Upper lobe of left lung (tissue), 6 donors: ENCODE measurements around the gene SLFN5. TPM values are rescaled to one million over a fixed set of nuclear protein-coding genes. Genes with fewer than 3 reads are reported as not detected.
"Not testable (repeated sequence)": the region's sequence is repeated elsewhere in the genome, so short reads cannot be mapped to it uniquely, and the experiment has no call there.

Experiments
- ATAC-seq, 2 donors: fragments of 200-7000 bp; cut with Tn5 transposase; one replicate each; pipeline ENCODE4 v1.9.1; 2022; ENCODE audit warnings: mild to moderate bottlenecking in 2 of 2, moderate library complexity in 2 of 2; ENCODE audit not compliant: low FRiP score in 2 of 2
- DNase-seq, 2 donors: peaks; one replicate each; pipeline ENCODE4 v3.0.0-alpha.2; 2019 to 2020
- H3K27ac ChIP-seq, 4 donors: fragments of 200-600 bp; sonication (generic); one replicate each; pipeline ENCODE4 v1.5.1; 2016 to 2019
- H3K27me3 ChIP-seq, 4 donors: fragments of 200-600 bp; sonication (generic); one replicate each; pipeline ENCODE4 v1.5.1; 2017 to 2019
- H3K36me3 ChIP-seq, 4 donors: fragments of 200-600 bp; sonication (generic); one replicate each; pipeline ENCODE4 v1.5.1; 2016 to 2019
- H3K4me1 ChIP-seq, 4 donors: fragments of 200-600 bp; sonication (generic); one replicate each; pipeline ENCODE4 v1.5.1; 2018 to 2019
- H3K4me3 ChIP-seq, 4 donors: fragments of 200-600 bp; sonication (generic); one replicate each; pipeline ENCODE4 v1.5.1; 2017 to 2019; ENCODE audit warnings: mild to moderate bottlenecking in 2 of 4, moderate library complexity in 1 of 4
- H3K9me3 ChIP-seq, 4 donors: fragments of 200-600 bp; sonication (generic); one replicate each; pipeline ENCODE4 v1.5.1; 2018 to 2019
- CTCF ChIP-seq, 6 experiments: fragments of 450-650 bp in 4 of 6; fragments of 200-600 bp in 2 of 6; sonication (generic) in 2 of 6; IDR thresholded peaks; one replicate each; pipeline ENCODE4 v1.5.1; 2016 to 2019; ENCODE audit warnings: antibody characterized with exemption in 6 of 6
- EP300 ChIP-seq, 4 donors: sonication (generic); formaldehyde crosslinking; IDR thresholded peaks; one replicate each; pipeline ENCODE4 v1.5.1; 2017; ENCODE audit warnings: antibody characterized with exemption in 4 of 4, control low read depth in 2 of 4
- POLR2A ChIP-seq, 4 donors: fragments of 450-650 bp; IDR thresholded peaks; one replicate each; pipeline ENCODE4 v1.5.1; 2016 to 2017; ENCODE audit warnings: antibody characterized with exemption in 4 of 4, mild to moderate bottlenecking in 2 of 4
- POLR2AphosphoS5 ChIP-seq, 2 donors: sonication (generic); formaldehyde crosslinking; IDR thresholded peaks; one replicate each; pipeline ENCODE4 v1.5.1; 2017; ENCODE audit warnings: antibody characterized with exemption in 2 of 2
- WGBS, 2 donors: methylation state at CpG; one replicate each; pipeline ENCODE4 v1.1.5; 2017 to 2018; 5-methylcytosine and 5-hydroxymethylcytosine counted together
- total RNA-seq, 6 donors: library from RNA; depleted of rRNA in 4 of 6; stranded (reverse); fragments of >200 nt in 4 of 6; gene quantifications; one replicate each; pipeline versions ENCODE4 v1.1.0 to v1.2.1, GENCODE V29; 2016 to 2021
- donor health status: DM: no; HTN: no; CAD: no; lungs with moderate emphysema.
- donor health status: DM: no; HTN: yes; CAD: no; lungs with severe emphysema.

Gene SLFN5
- total RNA-seq, 6 donors from 2014 or later, result 26.7 to 48.5 (median 43.2) TPM

- TF ChIP-seq POLR2AphosphoS5 (IDR thresholded peaks at IDR 0.05), result no peak
- TF ChIP-seq EP300 (IDR thresholded peaks at IDR 0.05), result no peak
- TF ChIP-seq POLR2A (IDR thresholded peaks at IDR 0.05), result no peak
- no peak for TF ChIP-seq CTCF (IDR thresholded peaks at IDR 0.05)
- ATAC-seq, result peak in 1 of 2 donors; percentile 61
- no peak overlapping the region for H3K27ac ChIP-seq
- H3K4me1 ChIP-seq, result no peaks in the 10 kb centered on the region
- no peaks in the 10 kb centered on the region for H3K36me3 ChIP-seq
- 48 to 71% methylated on average over 5 of the region's 5 CpGs for WGBS, 2 donors
- H3K27me3 ChIP-seq, result no peaks in the 10 kb centered on the region
- H3K4me3 ChIP-seq, result no peak overlapping the region
- DNase-seq, result peak in 1 of 2 donors; percentile 72
- peaks cover 0 to 13% (median 7%) of the 10 kb centered on the region in 4 donors for H3K9me3 ChIP-seq
Observed at GRCh38 chr17:35299135-35299534, 56.3 kb downstream of the SLFN5 start.

DNA sequence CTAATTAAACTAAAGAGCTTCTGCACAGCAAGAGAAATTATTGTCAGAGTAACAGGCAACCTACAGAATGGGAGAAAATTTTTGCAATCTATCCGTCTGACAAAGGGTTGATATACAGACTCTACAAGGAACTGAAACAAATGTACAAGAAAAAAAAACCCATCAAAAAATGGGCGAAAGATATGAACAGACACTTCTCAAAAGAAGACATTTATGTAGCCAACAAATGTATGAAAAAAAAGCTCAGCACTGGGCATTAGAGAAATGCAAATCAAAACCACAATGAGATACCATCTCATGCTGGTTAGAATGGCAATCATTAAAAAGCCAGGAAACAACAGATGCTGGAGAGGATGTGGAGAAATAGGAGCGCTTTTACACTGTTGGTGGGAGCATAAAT, 66.5 kb downstream of the SLFN5 start:
- not testable (repeated sequence) for H3K4me3 ChIP-seq, H3K27me3 ChIP-seq, H3K36me3 ChIP-seq, H3K27ac ChIP-seq, H3K9me3 ChIP-seq, ATAC-seq, DNase-seq
- H3K4me1 ChIP-seq, result peaks cover 12 to 18% (median 15%) of the 10 kb centered on the region in 4 donors
- WGBS, 2 donors, result 48 to 85% methylated on average over 3 of the region's 3 CpGs

DNA sequence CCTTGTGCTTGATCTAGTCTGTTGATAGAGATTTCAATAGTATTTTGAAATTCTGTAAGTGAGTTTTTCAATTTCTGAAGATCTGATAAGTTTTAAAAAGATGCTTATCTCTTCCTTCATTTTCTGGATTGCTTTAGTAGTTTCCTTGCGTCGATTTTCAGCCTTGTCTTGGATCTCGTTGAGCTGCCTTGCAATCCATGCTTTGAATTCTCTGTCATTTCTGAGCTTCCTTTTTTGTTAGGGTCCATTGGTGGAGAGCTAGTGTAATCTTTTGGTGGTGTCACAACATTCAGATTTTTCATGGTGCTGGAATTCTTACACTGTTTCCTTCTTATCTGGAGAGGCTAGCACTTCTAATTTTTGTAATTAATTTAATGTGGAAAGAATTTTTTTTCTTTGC, 69.5 kb downstream of the SLFN5 start:
- Histone ChIP-seq H3K27me3 (no peaks in the 10 kb centered on the region), H3K27ac (no peak overlapping the region), H3K4me1 (peaks cover 24 to 31% (median 28%) of the 10 kb centered on the region in 4 donors), H3K36me3 (no peaks in the 10 kb centered on the region), H3K4me3 (no peak overlapping the region), H3K9me3 (no peaks in the 10 kb centered on the region)
- ATAC-seq (no peak), DNase-seq (no peak)
- 44 to 61% methylated on average over 3 of the region's 3 CpGs for WGBS, 2 donors
- TF ChIP-seq CTCF (IDR thresholded peaks at IDR 0.05), result no peak
- no peak for TF ChIP-seq EP300 (IDR thresholded peaks at IDR 0.05)
- TF ChIP-seq POLR2AphosphoS5 (IDR thresholded peaks at IDR 0.05), result no peak

DNA sequence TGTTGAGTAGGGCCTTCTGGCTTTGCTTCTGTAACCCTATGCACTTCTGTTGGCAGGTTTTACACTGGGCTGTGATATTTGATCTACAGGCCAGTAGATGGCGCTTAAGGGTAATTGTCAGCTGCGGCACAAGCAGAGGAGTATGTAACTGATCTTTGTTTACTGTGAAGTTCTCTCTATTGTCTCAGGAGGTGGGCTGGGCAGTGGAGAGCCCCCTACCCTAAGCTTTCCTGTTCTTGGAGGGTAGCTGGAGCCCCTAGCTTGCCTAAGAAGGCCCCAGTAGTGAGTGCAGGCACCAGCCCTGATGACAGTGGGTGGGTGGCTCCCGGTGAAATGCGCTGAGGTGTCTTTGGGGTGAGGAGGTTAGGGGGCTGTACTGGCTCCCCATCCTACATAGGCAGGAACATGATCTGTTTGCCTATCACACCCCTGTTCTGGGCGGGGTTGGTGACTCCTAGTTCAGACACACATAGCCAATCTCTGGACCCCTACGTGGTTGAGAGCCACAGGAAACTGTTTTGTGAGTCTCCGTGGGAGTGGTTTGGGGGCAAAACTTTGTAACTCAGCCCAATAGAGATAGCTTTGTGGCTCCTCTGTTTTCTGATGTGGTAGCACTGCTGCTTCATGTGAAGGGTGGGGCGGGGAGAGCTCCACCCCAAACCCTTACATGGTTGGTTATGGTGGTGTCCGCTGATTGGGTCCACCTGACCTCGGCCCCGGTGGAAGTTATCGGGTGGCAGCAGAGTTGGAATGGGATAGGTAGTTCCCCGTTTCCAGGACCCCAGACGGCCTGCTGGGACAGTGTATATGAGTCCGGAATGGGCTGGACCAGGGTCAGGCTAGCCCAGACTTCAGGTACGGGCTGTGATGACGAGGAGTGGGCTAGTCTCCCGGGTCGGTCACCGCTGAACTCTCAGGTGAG, 70.2 kb downstream of the SLFN5 start:
- Histone ChIP-seq H3K9me3 (no peaks in the 10 kb centered on the region), H3K27ac (peak overlapping the region; percentile 33 to 82 (median 73)), H3K27me3 (no peaks in the 10 kb centered on the region), H3K36me3 (no peaks in the 10 kb centered on the region), H3K4me3 (peak overlapping the region in 3 of 4 donors; percentile 25 to 45 (median 42)), H3K4me1 (peaks cover 24 to 31% (median 28%) of the 10 kb centered on the region in 4 donors)
- DNase-seq, result peak in 1 of 2 donors; percentile 68
- peak; percentile 93 to 94 for ATAC-seq
- TF ChIP-seq CTCF (IDR thresholded peaks at IDR 0.05), result peak; percentile 62 to 86 (median 77)
- TF ChIP-seq POLR2AphosphoS5 (IDR thresholded peaks at IDR 0.05), result peak in 1 of 2 donors; percentile 5
- TF ChIP-seq EP300 (IDR thresholded peaks at IDR 0.05), result no peak
- peak in 2 of 4 donors; percentile 26 to 58 for TF ChIP-seq POLR2A (IDR thresholded peaks at IDR 0.05)
- 17 to 25% methylated on average over 18 to 19 of the region's 20 CpGs for WGBS, 2 donors

GRCh38 chr17:35313875-35314409, 71.1 kb downstream of the SLFN5 start:
- H3K36me3 ChIP-seq, result no peaks in the 10 kb centered on the region
- WGBS, 2 donors, result 30 to 57% methylated on average over 8 to 19 of the region's 19 CpGs
- H3K27ac ChIP-seq, result peak overlapping the region; percentile 33 to 82 (median 73)
- no peaks in the 10 kb centered on the region for H3K9me3 ChIP-seq
- DNase-seq, result peak in 1 of 2 donors; percentile 65
- ATAC-seq, result peak; percentile 21 to 24
- TF ChIP-seq CTCF (IDR thresholded peaks at IDR 0.05) (no peak), POLR2A (IDR thresholded peaks at IDR 0.05) (no peak), EP300 (IDR thresholded peaks at IDR 0.05) (no peak), POLR2AphosphoS5 (IDR thresholded peaks at IDR 0.05) (no peak)
- H3K4me1 ChIP-seq, result peaks cover 24 to 31% (median 28%) of the 10 kb centered on the region in 4 donors
- peak overlapping the region in 3 of 4 donors; percentile 25 to 45 (median 42) for H3K4me3 ChIP-seq
- H3K27me3 ChIP-seq, result no peaks in the 10 kb centered on the region
